Brain microvascular endothelial cell (primary cell): Measurements from ENCODE around the gene RNF167.

Experiments
- DNase-seq: peaks from one replicate; pipeline ENCODE4 v3.0.0-alpha.2; 2020
- H3K27ac ChIP-seq: fragments of 250-450 bp; sonication (Bioruptor Pico); 2 replicates; pipeline ENCODE4 v1.5.1; 2020; ENCODE audit warnings: mild to moderate bottlenecking, moderate library complexity
- H3K27me3 ChIP-seq: fragments of 250-450 bp; sonication (Bioruptor Pico); replicated peaks from 2 replicates; pipeline ENCODE4 v1.5.1; 2020; ENCODE audit warnings: mild to moderate bottlenecking
- H3K36me3 ChIP-seq: fragments of 250-450 bp; sonication (Bioruptor Pico); replicated peaks from 2 replicates; pipeline ENCODE4 v1.5.1; 2020; ENCODE audit warnings: mild to moderate bottlenecking
- H3K4me3 ChIP-seq: 2 replicates; pipeline ENCODE4 v1.5.1; 2011; ENCODE audit warnings: low read depth, mild to moderate bottlenecking, control low read depth, low read length, moderate library complexity
- CTCF ChIP-seq: IDR thresholded peaks from 2 replicates; pipeline ENCODE4 v1.5.1; 2011; ENCODE audit warnings: low read depth, mild to moderate bottlenecking, moderate library complexity, low read length, control low read depth, inconsistent platforms; ENCODE audit errors: missing control alignments
- in situ Hi-C: cut with HindIII; loops from 2 replicates; pipeline ENCODE4 v1.10.0; 2017; ENCODE audit warnings: low sequenced_read_pairs, low pct_ligation_motif_present

RNF167 gene

GRCh38 chr17:4895121-4895520 is 44.9 kb upstream of the RNF167 start:
- DNase-seq = no peak
- H3K4me3 ChIP-seq = no peak overlapping the region
- TF ChIP-seq CTCF = no peak

GRCh38 chr17:4895657-4896331 is 44.3 kb upstream of the RNF167 start:
- DNase-seq = no peak
- Histone ChIP-seq H3K27me3 (no peaks in the 10 kb centered on the region), H3K27ac (no peak overlapping the region), H3K36me3 (peaks cover 46% of the 10 kb centered on the region), H3K4me3 (no peak overlapping the region)
- TF ChIP-seq CTCF = peak; percentile 34
- in situ Hi-C loops = no loop called here

More at GRCh38 chr17:4895121-4895520, 44.9 kb upstream of the RNF167 start:
- in situ Hi-C loops = no loop called here
- Histone ChIP-seq H3K36me3 (peaks cover 53% of the 10 kb centered on the region), H3K27ac (no peak overlapping the region), H3K27me3 (no peaks in the 10 kb centered on the region)

GRCh38 chr17:4896332-4897197 is 43.5 kb upstream of the RNF167 start:
- H3K27ac ChIP-seq = no peak overlapping the region
- no peak for DNase-seq
- no peaks in the 10 kb centered on the region for H3K27me3 ChIP-seq
- H3K36me3 ChIP-seq = peaks cover 42% of the 10 kb centered on the region
- H3K4me3 ChIP-seq = no peak overlapping the region
- in situ Hi-C loops = no loop called here
- peak; percentile 3 for TF ChIP-seq CTCF

DNA sequence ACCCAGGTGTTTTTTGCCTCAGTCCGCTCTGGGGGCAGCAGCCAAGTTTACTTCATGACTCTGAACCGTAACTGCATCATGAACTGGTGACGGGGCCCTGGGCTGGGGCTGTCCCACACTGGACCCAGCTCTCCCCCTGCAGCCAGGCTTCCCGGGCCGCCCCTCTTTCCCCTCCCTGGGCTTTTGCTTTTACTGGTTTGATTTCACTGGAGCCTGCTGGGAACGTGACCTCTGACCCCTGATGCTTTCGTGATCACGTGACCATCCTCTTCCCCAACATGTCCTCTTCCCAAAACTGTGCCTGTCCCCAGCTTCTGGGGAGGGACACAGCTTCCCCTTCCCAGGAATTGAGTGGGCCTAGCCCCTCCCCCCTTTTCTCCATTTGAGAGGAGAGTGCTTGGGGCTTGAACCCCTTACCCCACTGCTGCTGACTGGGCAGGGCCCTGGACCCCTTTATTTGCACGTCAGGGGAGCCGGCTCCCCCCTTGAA is 42.8 kb upstream of the RNF167 start:
- H3K4me3 ChIP-seq = no peak overlapping the region
- H3K27me3 ChIP-seq = no peaks in the 10 kb centered on the region
- no peak overlapping the region for H3K27ac ChIP-seq
- peak; percentile 0 for TF ChIP-seq CTCF
- in situ Hi-C loops = no loop called here
- peaks cover 37% of the 10 kb centered on the region for H3K36me3 ChIP-seq
- DNase-seq = no peak

GRCh38 chr17:4897785-4898184 is 42.3 kb upstream of the RNF167 start:
- in situ Hi-C loops = no loop called here
- peaks cover 33% of the 10 kb centered on the region for H3K36me3 ChIP-seq

More at GRCh38 chr17:4897785-4898184, 42.3 kb upstream of the RNF167 start:
- no peak for DNase-seq
- no peak for TF ChIP-seq CTCF
- Histone ChIP-seq H3K27ac (no peak overlapping the region), H3K27me3 (no peaks in the 10 kb centered on the region), H3K4me3 (no peak overlapping the region)
